ENCODE data around the gene TDP1. TPM values are rescaled to one million over a fixed set of nuclear protein-coding genes. Genes with fewer than 3 reads are reported as not detected.

Gene TDP1
- 39.7 TPM for total RNA-seq

GRCh38 chr14:89955745-89956660 lies at the start of gene TDP1:
TDP1 (plus strand) TSS chr14:89955927; CDS start chr14:89963115, 7,188 bp downstream.

GRCh38 chr14:89954070-89955021 lies 1.4 kb upstream of the TDP1 start, which contains the start of gene EFCAB11:
EFCAB11 (minus strand) TSS chr14:89954730; CDS start chr14:89954660, 70 bp downstream.

GRCh38 chr14:90061685-90062126 lies 106.0 kb downstream of the TDP1 start, which contains the start of gene KCNK13:
KCNK13 (plus strand) TSS chr14:90061994; CDS start chr14:90062206, 212 bp downstream.

Other genes starting within 250 kb of the TDP1 start
- gene EFCAB11, start 1.2 kb upstream of the TDP1 start, total RNA-seq: 24.6 TPM
- gene KCNK13, start 106.1 kb downstream of the TDP1 start, total RNA-seq: 1.4 TPM